GM21515 (cell line): ENCODE results near the gene CEP112.
"Not testable (repeated sequence)": the region's sequence is repeated elsewhere in the genome, so short reads cannot be mapped to it uniquely, and the experiment has no call there.

ENCODE experiments used
- ATAC-seq: cut with Tn5 transposase; IDR thresholded peaks from one replicate; pipeline ENCODE4 v1.9.1; 2021; ENCODE audit not compliant: unreplicated experiment

CEP112 gene

DNA sequence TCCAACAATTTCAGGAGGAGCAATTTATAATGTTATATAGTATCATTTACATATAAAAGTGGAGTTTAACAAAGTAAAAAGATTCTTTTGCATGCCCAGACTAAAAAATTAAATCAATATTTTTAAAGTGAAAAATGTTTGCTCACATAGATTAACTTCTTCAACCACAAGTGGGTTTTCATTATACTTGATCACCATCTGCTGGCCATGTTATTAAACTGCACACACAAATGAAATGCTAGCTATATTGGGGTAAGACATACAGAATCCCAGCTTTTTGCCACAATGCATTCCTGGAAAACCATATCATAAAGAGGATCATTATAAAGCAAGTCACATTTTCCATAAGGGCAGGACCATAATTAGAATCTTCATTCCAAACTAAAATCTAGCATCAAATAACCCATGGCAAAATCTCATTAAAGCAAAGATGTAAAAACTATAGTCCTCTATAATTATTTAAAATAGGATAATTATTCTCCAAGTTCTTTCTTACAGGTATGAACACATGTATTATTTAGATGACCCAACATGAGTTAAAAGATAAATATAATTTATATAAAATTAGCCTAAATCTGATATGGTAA, 26.3 kb downstream of the CEP112 start:
- no peak for ATAC-seq

DNA sequence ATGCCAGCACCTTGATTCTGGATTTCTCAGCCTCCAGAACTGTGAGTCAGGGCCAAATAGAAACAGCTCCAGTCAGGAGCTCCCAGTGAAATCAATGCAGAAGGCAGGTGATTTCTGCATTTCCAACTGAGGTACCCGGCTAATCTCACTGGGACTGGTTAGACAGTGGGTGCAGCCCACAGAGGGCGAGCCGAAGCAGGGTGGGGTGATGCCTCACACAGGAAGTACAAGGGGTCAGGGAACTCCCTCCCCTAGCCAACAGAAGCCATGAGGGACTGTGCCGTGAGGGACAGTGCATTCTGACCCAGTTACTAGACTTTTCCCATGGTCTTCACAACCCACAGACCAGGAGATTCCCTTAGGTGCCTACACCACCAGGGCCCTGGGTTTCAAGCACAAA, 36.9 kb downstream of the CEP112 start:
- ATAC-seq: not testable (repeated sequence)

DNA sequence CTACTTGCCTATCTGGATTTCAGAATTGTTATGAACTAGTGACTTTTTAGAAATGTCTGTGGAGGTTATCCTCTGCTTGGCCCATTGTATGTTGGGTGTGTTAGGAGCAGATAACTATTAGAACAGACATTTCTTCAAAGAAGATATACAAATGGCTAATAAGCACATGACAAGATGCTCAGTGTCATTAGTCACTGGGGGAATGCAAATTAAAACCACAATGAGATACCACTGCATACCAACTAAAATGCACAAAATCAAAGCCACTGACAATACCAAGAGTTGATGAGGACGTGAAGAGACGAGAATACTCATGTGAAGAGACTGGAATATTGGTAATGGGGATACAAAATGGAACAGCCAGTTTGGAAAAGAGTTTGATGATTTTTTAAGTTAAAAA, 39.2 kb downstream of the CEP112 start:
- no peak for ATAC-seq

DNA sequence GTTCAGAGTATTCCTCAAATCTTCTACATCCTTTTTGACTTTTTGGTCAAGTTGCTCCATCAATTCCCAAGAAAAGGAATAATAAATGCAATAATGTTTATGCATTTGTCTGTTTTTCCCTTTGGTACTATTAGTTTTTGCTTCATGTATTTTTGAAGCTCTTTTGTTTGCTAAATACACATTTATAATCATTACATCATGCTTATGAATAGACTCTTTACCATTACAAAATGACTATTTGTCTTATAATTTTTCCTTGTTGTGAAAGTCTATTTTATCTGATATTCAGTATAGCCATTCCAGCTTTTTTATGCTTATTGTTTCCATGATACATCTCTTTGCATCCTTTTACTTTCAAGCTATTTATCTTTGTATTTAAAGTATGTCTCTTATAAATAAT, 41.2 kb downstream of the CEP112 start:
- no peak for ATAC-seq

DNA sequence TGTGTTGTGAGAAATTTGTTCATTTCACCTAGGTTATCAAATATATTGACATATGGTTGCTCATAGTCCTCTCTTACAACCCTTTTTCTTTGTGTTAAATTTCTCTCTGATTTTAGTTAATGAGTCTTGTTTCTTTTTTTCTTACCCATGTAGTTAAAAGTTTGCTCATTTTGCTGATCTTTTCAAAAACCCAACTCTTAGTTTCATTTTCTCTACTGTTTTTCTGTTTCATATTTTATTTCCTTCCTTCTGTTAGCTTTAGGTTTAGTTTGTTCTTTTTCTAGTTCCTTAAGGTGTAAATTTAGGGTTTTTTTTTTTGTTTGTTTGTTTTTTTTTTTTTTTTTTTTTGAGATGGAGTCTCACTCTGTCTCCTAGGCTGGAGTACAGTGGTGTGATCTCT, 42.4 kb downstream of the CEP112 start:
- no peak for ATAC-seq

DNA sequence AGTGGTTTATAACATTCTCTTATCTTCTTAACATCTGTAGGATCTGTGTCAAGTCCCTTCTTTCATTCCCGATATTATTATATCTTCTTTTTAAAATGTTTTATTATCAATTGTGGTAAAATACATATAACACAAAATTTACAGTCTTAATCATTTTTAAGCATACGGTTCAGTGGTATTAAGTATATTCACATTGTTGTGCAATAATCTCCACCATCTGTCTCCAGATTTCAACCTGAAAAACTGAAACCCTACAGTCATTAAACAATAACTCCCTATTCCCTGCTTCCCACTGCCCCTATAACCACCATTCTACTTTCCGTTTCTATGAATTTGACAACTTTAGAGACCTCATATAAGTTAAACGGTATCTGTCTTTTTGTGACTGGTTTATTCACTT, 45.5 kb downstream of the CEP112 start:
- no peak for ATAC-seq

DNA sequence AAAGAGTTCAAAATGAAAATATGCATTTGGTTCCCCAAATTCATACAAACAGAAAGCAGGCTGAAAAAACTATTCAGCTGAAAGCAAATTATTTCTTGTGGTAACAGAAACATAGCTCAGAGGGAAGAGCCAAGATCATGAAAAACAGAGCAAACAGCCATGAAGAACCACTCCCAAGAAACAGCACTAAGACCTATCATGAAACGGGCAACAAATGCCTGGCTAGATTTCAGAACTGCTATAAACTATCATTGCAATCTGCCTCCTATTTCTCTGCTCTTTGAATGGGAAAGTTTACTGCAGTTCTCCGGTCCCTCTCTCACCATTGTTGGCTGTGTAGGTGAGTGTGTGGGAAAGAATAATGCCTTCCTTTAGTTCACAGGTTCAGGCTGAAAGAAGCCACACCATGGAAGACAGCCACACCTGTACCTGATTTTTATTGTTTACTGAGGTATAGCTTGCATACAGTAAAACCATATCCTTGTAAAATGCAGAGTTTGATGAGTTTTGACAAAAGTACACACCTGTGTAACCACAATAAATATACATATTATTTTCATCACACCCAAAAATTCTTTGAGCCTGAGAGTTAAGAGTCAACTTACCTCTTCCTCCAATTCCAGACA, 48.2 kb downstream of the CEP112 start:
- ATAC-seq: no peak

DNA sequence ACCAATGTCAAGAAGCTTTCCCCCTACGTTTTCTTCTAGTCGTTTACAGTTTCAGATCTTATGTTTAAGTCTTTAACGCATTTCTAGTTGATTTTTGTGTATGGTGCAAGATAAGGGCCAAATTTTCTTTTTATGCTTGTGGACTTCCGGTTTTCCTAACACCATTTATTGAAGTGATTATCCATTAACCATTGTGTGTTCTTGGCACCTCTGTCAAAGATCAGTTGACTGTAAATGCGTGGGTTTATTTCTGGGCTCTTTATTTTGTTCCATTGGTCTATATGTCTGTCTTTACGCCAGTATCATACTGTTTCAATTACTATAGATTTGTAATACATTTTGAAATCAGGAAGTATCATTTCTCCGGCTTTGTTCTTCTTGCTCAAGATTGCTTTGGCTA, 49.5 kb downstream of the CEP112 start:
- no peak for ATAC-seq

DNA sequence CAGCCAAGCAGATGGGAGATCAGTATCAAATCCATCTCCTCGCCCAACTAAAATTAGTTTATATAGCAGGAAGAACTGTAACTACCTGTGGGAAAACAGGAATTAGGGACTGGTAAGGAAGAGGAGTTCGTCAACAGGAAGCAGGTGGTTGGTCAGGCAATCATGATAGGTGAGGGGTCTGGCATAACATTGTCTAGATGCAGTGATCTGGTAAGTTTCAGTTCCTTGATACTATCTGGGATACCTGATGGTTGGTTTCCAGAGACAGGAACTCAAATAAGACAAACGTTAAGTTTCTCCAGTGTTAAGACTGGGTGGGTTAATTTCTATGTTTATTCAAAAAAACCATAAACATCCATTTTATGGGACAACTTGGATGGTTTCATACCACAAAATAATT, 53.8 kb downstream of the CEP112 start:
- ATAC-seq: no peak

DNA sequence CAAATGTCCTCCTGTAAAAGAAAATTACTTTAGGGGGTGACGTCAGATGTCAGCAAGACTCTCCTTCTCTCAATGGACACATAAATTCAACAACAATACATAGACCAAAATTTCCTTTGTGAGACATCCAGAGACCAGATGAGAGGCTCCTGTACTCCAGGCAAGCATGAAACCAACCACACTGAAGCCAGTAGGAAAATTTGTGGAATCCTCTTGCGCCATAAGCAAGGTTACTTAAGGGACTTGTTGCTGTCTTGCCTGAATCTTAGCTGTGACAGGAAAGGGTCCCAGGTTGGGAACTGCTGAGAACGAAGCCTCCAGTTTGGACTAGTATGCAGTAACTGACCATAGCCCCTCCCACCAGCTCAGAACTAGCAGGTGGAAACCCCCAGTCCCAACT, 56.0 kb downstream of the CEP112 start:
- no peak for ATAC-seq

DNA sequence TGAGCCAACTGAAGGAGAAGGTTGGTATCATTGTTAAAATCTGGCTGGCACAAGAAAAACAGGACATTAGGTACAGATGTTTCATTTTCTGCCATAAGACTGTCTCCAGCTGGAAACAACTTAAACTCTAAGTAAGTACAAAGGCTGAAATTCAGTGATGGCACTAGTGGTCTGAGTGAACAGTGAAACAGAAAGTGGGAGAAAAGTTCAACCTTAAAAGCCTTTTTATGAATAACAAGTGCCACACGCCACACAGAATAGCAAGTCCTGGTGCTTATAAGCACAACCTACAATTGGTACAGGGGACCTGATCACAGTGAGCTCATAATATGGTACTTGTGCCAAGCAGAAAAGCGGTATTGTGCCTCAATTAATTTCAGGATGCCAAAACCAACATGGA, 56.7 kb downstream of the CEP112 start:
- no peak for ATAC-seq

DNA sequence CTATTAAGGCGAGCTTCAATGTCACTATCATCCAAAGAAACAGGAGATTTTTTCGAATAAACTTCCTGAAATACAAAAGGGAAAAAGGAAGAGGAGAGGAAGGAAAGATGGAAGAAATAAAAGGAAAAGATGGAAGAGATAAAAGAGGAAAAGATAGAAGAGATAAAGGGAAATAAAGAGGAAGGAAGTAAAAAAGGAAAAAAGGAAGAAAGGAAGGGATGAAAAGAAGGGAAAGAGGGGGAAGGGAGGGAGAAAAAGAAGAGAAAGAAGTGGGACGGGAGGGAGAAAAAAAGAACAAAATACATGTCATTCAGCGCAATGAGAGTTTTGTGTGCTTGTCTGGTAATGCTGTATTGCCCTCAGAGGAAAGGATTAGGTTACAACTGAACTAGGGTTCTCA, 62.2 kb downstream of the CEP112 start:
- no peak for ATAC-seq

DNA sequence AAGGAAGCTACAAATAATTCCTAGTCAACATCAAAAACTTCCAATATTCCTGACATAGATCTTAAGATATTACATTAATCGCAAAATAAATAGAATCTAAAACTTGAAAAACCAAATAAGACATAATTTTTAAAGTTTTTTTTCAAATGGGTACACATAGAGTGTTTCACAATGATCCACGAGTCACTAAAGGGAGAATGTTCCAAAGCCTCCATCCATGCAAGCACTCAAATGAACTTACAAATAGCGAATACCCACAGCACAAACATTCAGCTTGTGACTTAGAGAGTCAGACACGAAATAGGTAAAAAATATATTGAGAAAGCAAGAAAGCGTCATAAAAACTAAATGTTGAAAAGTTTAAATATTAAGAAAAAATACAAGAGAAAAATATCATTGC, 65.7 kb downstream of the CEP112 start:
- no peak for ATAC-seq

DNA sequence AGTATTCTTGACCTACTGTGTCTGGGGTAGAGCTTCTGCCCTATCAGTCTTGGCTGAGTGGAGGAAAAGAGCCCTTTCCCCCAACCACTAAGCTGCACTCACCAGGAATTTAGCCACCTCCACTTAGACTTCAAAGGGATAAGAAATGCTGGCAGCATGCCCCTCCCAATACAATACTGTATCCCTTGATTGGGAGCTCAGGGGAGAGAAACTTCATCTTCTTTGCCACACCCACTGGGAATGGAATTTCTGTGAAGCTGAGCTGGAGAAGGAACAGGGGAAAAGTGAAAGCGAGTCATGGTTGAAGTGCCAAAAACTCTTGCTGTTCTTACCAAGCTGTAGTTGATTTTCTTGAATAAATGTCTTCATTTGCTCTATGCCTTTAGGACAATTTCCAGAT, 68.8 kb downstream of the CEP112 start:
- ATAC-seq: no peak

DNA sequence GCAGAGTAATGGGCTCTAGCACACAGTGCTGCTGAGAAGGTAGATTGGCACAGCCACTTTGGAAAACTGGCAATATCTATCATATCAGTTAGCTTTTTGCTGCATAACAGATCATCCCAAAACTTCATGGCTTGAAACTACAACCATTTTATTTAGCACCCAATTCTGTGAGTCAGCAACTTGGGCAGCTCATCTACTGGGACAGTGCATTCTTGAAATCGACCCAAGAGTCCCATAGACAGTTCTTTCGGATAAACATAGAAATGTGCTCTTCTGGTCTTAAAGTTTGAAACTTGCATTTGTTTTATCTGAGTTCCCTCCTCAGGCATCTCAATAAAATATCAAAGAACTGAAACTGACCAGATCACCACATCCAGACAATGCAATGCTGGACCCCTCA, 76.7 kb downstream of the CEP112 start:
- no peak for ATAC-seq

DNA sequence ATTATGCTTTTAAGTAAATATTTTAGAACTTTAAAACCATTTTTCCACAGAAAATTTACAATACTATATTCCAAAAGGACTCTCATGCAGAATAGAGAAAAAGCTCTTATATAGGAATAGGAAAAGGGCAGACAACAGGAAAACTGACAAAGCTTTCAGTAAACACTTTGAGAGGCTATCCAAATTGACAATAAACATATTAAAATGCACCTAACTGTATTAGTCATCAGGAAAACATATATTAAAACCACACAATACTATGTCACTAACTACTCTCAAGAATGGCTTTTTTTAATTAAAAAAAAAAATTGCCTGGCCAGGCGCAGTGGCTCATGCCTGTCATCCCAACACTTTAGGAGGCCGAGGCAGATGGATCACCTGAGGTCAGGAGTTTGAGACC, 77.3 kb downstream of the CEP112 start:
- ATAC-seq: no peak

DNA sequence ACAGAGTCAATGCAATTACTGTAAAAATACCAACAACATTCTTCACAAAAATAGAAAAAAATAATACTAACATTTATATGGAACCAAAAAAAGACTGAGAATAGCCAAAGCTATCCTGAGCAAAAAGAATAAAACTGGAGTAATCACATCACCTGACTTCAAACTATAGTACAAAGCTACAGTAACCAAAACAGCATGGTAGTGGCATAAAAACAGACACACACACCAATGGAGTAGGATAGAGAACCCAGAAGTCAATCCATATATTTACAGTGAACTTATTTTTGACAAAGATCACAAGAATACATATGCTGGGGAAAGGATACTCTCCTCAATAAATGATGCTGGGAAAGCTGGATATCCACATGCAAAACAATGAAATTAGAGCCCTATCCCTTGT, 84.2 kb downstream of the CEP112 start:
- ATAC-seq: no peak

DNA sequence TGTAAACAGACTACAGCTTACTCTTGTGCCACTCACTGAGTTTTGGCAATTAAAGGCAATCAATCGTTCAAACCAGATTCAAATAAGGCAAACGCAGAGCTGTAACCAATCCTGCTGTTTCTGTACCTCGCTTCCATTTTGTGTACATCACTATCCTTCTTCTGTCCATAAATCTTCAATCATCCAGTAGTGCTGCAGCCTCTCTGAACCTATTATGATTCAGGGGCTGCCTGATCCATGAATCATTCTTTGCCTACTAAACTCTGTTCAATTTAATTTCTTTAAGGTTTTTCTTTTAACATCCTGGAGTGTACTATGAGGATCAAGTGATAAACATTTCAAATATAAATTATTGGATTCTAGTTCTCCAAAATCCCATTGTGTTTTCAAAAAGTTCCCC, 93.9 kb downstream of the CEP112 start:
- ATAC-seq: no peak

DNA sequence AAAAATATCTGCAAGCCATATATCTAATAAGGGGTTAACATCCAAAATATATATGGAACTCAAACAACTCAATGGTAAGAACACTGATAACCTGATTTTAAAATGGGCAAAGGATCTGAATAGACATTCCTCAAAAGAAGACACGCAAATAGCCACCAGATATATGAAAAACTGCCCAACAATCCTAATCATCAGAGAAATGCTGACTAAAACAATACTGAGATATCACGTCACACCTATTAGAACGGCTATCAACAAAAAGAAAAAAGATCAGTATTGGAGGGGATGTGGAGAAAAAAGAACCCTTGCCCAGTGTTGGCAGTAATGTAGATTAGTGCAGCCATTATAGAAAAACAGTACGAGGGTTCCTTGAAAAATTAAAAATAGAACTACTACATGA, 97.2 kb downstream of the CEP112 start:
- ATAC-seq: no peak

DNA sequence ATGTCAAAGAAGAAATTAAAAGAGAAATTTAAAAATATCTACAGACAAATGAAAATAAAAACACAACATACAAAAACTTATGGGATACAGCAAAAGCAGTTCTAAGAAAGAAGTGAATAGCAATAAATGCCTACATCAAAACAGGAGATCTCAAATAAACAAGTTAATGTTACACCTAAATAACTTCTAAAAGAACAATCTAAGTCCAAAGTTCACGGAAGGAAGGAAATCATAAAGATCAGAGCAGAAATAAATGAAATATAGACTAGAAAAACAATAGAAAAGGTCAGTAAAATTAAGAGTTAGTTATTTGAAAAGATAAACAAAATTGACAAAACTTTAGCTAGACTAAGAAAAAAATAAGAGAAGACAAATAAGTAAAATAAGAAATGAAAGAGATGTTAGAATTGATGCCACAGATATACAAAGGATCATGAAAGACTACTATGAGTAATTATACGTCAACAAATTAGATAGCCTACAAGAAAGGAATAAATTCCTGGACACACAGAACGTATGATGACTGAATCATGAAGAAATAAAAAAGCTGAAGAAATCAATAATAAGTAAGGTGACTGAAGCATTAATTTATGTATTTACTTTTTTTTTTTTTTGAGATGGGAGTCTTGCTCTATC, 100.4 kb downstream of the CEP112 start:
- ATAC-seq: no peak

DNA sequence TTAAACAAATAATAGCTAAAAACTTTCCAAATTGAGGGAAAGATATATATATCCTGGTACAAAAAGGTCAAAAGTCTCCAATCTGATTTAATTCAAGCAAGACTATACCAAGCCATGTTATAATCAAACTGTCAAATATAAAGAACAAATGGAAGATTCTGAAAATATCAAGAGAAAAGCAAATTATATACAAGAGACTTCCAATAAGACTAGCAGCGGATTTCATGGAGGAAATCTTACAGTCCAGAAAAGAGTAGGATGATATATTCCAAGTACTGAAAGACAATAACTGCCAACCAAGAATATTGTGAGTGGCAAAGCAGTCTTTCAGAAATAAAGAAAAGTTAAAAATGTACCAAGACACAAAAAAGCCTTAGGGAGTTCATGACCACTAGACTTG, 102.2 kb downstream of the CEP112 start:
- ATAC-seq: no peak

DNA sequence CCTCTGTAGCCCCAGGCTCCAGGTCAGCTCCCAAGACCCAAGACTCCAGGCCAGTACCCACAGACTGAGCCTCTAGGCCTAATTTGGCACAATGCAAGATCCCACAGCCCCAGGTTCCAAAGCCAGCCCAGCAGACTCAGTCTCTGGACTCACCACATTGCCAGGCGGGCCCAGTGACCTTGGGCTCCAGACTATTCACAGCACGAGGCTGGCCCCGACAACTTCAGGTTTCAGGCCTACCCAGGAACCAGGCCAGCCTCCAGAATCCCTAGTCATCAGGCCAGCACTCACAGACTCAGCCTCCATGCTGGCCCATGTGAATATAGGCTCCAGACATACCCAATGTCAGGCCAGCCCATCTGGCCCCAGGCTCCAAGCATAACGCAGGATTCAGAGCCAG, 103.8 kb downstream of the CEP112 start:
- no peak for ATAC-seq

DNA sequence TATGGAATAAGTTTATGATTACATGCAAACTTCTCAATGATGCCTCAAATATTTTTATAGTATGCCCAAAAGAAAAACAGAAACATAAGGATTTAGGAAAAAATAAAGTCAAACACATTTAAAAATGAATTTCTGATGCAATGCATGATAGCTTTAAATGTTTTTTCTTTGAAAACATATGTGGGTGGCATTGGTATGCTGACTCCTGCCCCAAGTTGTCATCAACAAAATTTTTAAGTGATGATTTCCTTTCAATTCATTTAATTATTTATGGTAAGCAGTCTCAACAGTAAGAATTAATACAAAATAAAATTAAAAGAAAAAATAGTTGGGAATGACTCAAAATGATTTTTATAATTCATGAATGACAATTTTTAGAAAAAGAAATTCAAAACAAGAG, 104.9 kb downstream of the CEP112 start:
- ATAC-seq: no peak
